HCT116 (cell line): ENCODE data around the gene CYP2D6.

Experiments
- CTCF ChIP-seq, 3 experiments: fragments of 200-600 bp in 1 of 3; sonication (generic) in 1 of 3; IDR thresholded peaks in 2 of 3; conservative IDR thresholded peaks in 1 of 3; 2 replicates each; pipeline ENCODE4 v1.5.1; 2012 to 2017; ENCODE audit warnings: low read depth in 2 of 3, low read length in 2 of 3, antibody characterized with exemption in 1 of 3, borderline replicate concordance in 1 of 3, control low read depth in 1 of 3, mild to moderate bottlenecking in 1 of 3, mixed read lengths in 1 of 3, mixed run types in 1 of 3, moderate library complexity in 1 of 3; ENCODE audit not compliant: insufficient read depth in 1 of 3
- SP1 ChIP-seq: IDR thresholded peaks from 2 replicates; pipeline ENCODE4 v1.6.1; 2012; ENCODE audit warnings: low read depth

- no peak for TF ChIP-seq CTCF (IDR thresholded peaks at IDR 0.05 in 2 of 3, conservative IDR thresholded peaks at IDR 0.05 in 1 of 3; ENCODE audit: borderline replicate concordance in 1 of 3, insufficient read depth in 1 of 3, low read depth in 2 of 3, low read length in 2 of 3)
- no peak for TF ChIP-seq SP1
Observed at GRCh38 chr22:42155053-42155543, 24.5 kb upstream of the CYP2D6 start.
